GM12891 (cell line): ENCODE measurements around the gene MEX3B.

Experiments
- POLR2A ChIP-seq: IDR thresholded peaks from 2 replicates; pipeline ENCODE4 v1.6.1; 2011; ENCODE audit warnings: low read depth, low read length, control low read depth
- POLR2AphosphoS5 ChIP-seq: IDR thresholded peaks from 2 replicates; pipeline ENCODE4 v1.6.1; 2011; ENCODE audit warnings: low read depth, low read length, control low read depth
- POU2F2 ChIP-seq: IDR thresholded peaks from 2 replicates; pipeline ENCODE4 v1.6.1; 2011; ENCODE audit warnings: low read depth, mild to moderate bottlenecking, control low read depth, low read length, moderate library complexity
- SPI1 ChIP-seq: IDR thresholded peaks from 2 replicates; pipeline ENCODE4 v1.6.1; 2011; ENCODE audit warnings: low read depth, low read length, control low read depth
- TAF1 ChIP-seq: IDR thresholded peaks from 2 replicates; pipeline ENCODE4 v1.6.1; 2011; ENCODE audit warnings: low read depth, low read length, control low read depth

DNA sequence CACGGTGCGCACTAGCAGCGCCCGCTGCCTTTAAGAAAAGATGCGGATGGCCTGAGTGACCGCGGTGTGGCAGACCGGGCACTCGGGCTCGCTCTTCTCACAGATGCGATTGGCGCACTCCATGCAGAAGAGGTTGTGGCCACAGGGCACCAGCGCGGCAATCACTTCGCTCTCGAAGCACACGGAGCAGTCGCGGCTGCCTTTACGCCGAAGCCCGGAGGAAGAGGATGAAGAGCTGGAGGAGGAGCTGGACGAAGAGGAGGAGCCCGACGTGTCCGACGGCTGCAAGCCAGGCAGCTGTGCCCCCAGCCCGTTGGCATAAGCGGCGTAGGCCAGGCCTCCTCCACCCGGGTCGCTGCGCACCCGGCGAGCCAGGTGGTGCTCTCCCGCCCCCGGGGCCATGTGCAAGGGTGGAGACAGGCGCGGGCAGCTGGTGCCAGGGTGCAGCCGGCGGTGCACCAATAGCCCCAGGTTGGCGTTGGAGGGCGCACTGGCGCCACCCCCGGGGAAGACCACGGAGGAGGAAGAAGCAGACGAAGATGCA is 2.6 kb downstream of the MEX3B start:
- TF ChIP-seq POLR2A (no peak), POLR2AphosphoS5 (no peak), POU2F2 (no peak), TAF1 (no peak), SPI1 (no peak)
